H1 (cell line): Measurements from ENCODE around the gene CYB5R2. TPM values are rescaled to one million over a fixed set of nuclear protein-coding genes. Genes with fewer than 3 reads are reported as not detected.

Experiments
- CTCF ChIA-PET: fragments of 300-600 bp; sonication (Branson Sonifier 250); formaldehyde crosslinking; loops from one replicate; lab custom pipeline; 2021; ENCODE audit not compliant: partially characterized antibody; lab: Charles Lee
- POLR2A ChIA-PET: fragments of 300-600 bp; sonication (Branson Sonifier 250); formaldehyde crosslinking; loops from one replicate; lab custom pipeline; 2021; ENCODE audit warnings: inconsistent platforms; ENCODE audit not compliant: partially characterized antibody; lab: Charles Lee
- DNase-seq, 2 experiments: peaks; one replicate each; pipeline versions ENCODE4 v3.0.0 to v3.0.0-alpha.2; 2010 to 2022; ENCODE audit warnings: low spot score in 2 of 2, low read depth in 1 of 2, mixed read lengths in 1 of 2
- FAIRE-seq: peaks from 2 replicates; lab custom pipeline; 2011; peaks lifted over from hg19 to GRCh38; lab: Jason Lieb, UNC
- H2AFZ ChIP-seq: 2 replicates; pipeline ENCODE4 v1.8.1; 2012; ENCODE audit warnings: low read length, inconsistent platforms
- H2AK5ac ChIP-seq: 2 replicates; pipeline ENCODE4 v1.6.1; 2013; ENCODE audit warnings: low read depth, low read length
- H2BK120ac ChIP-seq: replicated peaks from 2 replicates; pipeline ENCODE3; 2013; ENCODE audit warnings: low read depth, low read length, inconsistent platforms
- H2BK12ac ChIP-seq: 2 replicates; pipeline ENCODE4 v1.6.1; 2013; ENCODE audit warnings: low read depth, low read length
- H2BK15ac ChIP-seq: 2 replicates; pipeline ENCODE4 v1.6.1; 2013; ENCODE audit warnings: low read length
- H2BK20ac ChIP-seq: 2 replicates; pipeline ENCODE4 v1.6.1; 2013; ENCODE audit warnings: low read length
- H2BK5ac ChIP-seq: 2 replicates; pipeline ENCODE4 v1.6.1; 2013; ENCODE audit warnings: low read depth, low read length
- H3K14ac ChIP-seq: 2 replicates; pipeline ENCODE4 v1.6.1; 2013; ENCODE audit warnings: inconsistent platforms; ENCODE audit not compliant: insufficient read length
- H3K18ac ChIP-seq: 2 replicates; pipeline ENCODE4 v1.6.1; 2013; ENCODE audit warnings: low read length; ENCODE audit errors: extremely low read depth
- H3K23ac ChIP-seq: 2 replicates; pipeline ENCODE4 v1.6.1; 2013; ENCODE audit warnings: inconsistent platforms; ENCODE audit not compliant: insufficient read length
- H3K23me2 ChIP-seq: 2 replicates; pipeline ENCODE4 v1.6.1; 2013; ENCODE audit warnings: low read depth, low read length
- H3K27ac ChIP-seq: 2 replicates; pipeline ENCODE4 v1.6.1; 2011; ENCODE audit warnings: low read depth, low read length, inconsistent platforms
- H3K27me3 ChIP-seq, 4 experiments: replicated peaks in 1 of 4; 1 replicate in 1 of 4; 2 replicates in 3 of 4; pipeline versions ENCODE4 v1.6.1 to v1.8.1; 2011 to 2013; ENCODE audit warnings: low read length in 3 of 4, mild to moderate bottlenecking in 3 of 4, inconsistent platforms in 2 of 4, mixed read lengths in 2 of 4, moderate library complexity in 1 of 4; ENCODE audit not compliant: control insufficient read depth in 3 of 4, insufficient read depth in 3 of 4; ENCODE audit errors: extremely low read depth in 1 of 4
- H3K36me3 ChIP-seq, 4 experiments: 2 replicates each; pipeline versions ENCODE4 v1.6.1 to v1.8.1; 2011 to 2013; ENCODE audit warnings: mild to moderate bottlenecking in 4 of 4, low read length in 3 of 4, moderate library complexity in 2 of 4, control low read depth in 1 of 4, inconsistent platforms in 1 of 4; ENCODE audit not compliant: insufficient read depth in 4 of 4, control insufficient read depth in 2 of 4
- H3K4ac ChIP-seq: replicated peaks from 2 replicates; pipeline ENCODE3; 2013; ENCODE audit warnings: low read length, low read depth, mixed read lengths, inconsistent platforms; ENCODE audit not compliant: insufficient read length
- H3K4me1 ChIP-seq, 4 experiments: replicated peaks in 1 of 4; 1 replicate in 1 of 4; 2 replicates in 3 of 4; pipeline versions ENCODE4 v1.6.1 to v1.8.1; 2011 to 2013; ENCODE audit warnings: low read length in 3 of 4, inconsistent platforms in 2 of 4, mixed read lengths in 1 of 4; ENCODE audit not compliant: insufficient read depth in 4 of 4, control insufficient read depth in 3 of 4
- H3K4me2 ChIP-seq, 2 experiments: 2 replicates each; pipeline versions ENCODE4 v1.6.1 to v1.8.1; 2011 to 2013; ENCODE audit warnings: low read depth in 2 of 2, low read length in 2 of 2, control low read depth in 1 of 2, inconsistent platforms in 1 of 2, mild to moderate bottlenecking in 1 of 2; ENCODE audit not compliant: insufficient read depth in 1 of 2
- H3K4me3 ChIP-seq, 4 experiments: fragments of 200-600, 300-600 bp in 1 of 4; sonication (generic), shearing (Covaris generic), sonication (Bioruptor Twin) in 1 of 4; 2 replicates each; pipeline versions ENCODE4 v1.5.1 to v1.8.1; 2011 to 2016; ENCODE audit warnings: low read length in 4 of 4, low read depth in 3 of 4, control low read depth in 2 of 4, inconsistent platforms in 2 of 4, mild to moderate bottlenecking in 2 of 4, mixed read lengths in 1 of 4, moderate library complexity in 1 of 4; ENCODE audit not compliant: insufficient read depth in 2 of 4; ENCODE audit errors: extremely low read depth in 1 of 4
- H3K56ac ChIP-seq: replicated peaks from 2 replicates; pipeline ENCODE3; 2013; ENCODE audit warnings: low read depth, mild to moderate bottlenecking, mixed read lengths, low read length, inconsistent platforms; ENCODE audit not compliant: insufficient read length
- H3K79me1 ChIP-seq: 2 replicates; pipeline ENCODE4 v1.6.1; 2013; ENCODE audit warnings: low read depth, low read length, control low read depth
- H3K79me2 ChIP-seq, 2 experiments: 2 replicates each; pipeline versions ENCODE4 v1.6.1 to v1.8.1; 2012 to 2013; ENCODE audit warnings: low read length in 2 of 2, mild to moderate bottlenecking in 2 of 2, inconsistent platforms in 1 of 2; ENCODE audit not compliant: insufficient read depth in 2 of 2, control insufficient read depth in 1 of 2
- H3K9ac ChIP-seq, 4 experiments: replicated peaks in 1 of 4; 1 replicate in 1 of 4; 2 replicates in 3 of 4; pipeline versions ENCODE4 v1.6.1 to v1.8.1; 2011 to 2013; ENCODE audit warnings: low read depth in 3 of 4, low read length in 3 of 4, control low read depth in 2 of 4, mild to moderate bottlenecking in 2 of 4, moderate library complexity in 2 of 4, inconsistent platforms in 1 of 4; ENCODE audit errors: extremely low read depth in 1 of 4
- H3K9me3 ChIP-seq, 2 experiments: 2 replicates each; pipeline versions ENCODE4 v1.6.1 to v1.8.1; 2012 to 2013; ENCODE audit warnings: mild to moderate bottlenecking in 2 of 2, moderate library complexity in 2 of 2, control low read depth in 1 of 2, inconsistent platforms in 1 of 2, low read depth in 1 of 2, low read length in 1 of 2, mixed read lengths in 1 of 2; ENCODE audit not compliant: insufficient read depth in 2 of 2
- H4K20me1 ChIP-seq, 2 experiments: replicated peaks in 1 of 2; 2 replicates each; pipeline versions ENCODE3 to v1.8.1; 2011 to 2013; ENCODE audit warnings: inconsistent platforms in 2 of 2, low read length in 2 of 2, mild to moderate bottlenecking in 1 of 2; ENCODE audit not compliant: insufficient read depth in 2 of 2, control insufficient read depth in 1 of 2
- H4K5ac ChIP-seq: 2 replicates; pipeline ENCODE4 v1.6.1; 2013; ENCODE audit warnings: low read length, low read depth, mixed read lengths, inconsistent platforms; ENCODE audit not compliant: insufficient read length
- H4K8ac ChIP-seq: 2 replicates; pipeline ENCODE4 v1.8.0; 2013; ENCODE audit warnings: mild to moderate bottlenecking, moderate library complexity, low read length, inconsistent platforms; ENCODE audit not compliant: insufficient read depth; ENCODE audit errors: extremely low read depth
- H4K91ac ChIP-seq: replicated peaks from 2 replicates; pipeline ENCODE3; 2013; ENCODE audit warnings: low read length, mixed read lengths, inconsistent platforms; ENCODE audit not compliant: insufficient read length
- JUND ChIP-seq: IDR thresholded peaks from 2 replicates; pipeline ENCODE4 v1.6.1; 2011; ENCODE audit warnings: mild to moderate bottlenecking, improper control_type of control experiment, low read length
- RAD21 ChIP-seq, 2 experiments: IDR thresholded peaks in 1 of 2; conservative IDR thresholded peaks in 1 of 2; 2 replicates each; pipeline ENCODE4 v1.6.1; 2011; ENCODE audit warnings: low read depth in 2 of 2, low read length in 2 of 2, improper control_type of control experiment in 1 of 2, inconsistent platforms in 1 of 2, mild to moderate bottlenecking in 1 of 2, moderate library complexity in 1 of 2
- TBP ChIP-seq: IDR thresholded peaks from 2 replicates; pipeline ENCODE4 v1.6.1; 2011; ENCODE audit warnings: low read depth, low read length, improper control_type of control experiment
- TEAD4 ChIP-seq: IDR thresholded peaks from 2 replicates; pipeline ENCODE4 v1.6.1; 2012; ENCODE audit warnings: low read depth, low read length, inconsistent platforms, mixed read lengths
- WGBS, 2 experiments: shearing (Covaris generic) in 1 of 2; methylation state at CpG; one replicate each; pipeline versions ENCODE4 v1.1.6 to v1.1.7; 2013 to 2015; ENCODE audit warnings: low lambda C conversion rate in 2 of 2, mixed read lengths in 2 of 2, inconsistent platforms in 1 of 2, low coverage in 1 of 2, missing lambda C conversion rate in 1 of 2; ENCODE audit not compliant: insufficient replicate concordance in 2 of 2, insufficient coverage in 1 of 2, insufficient read length in 1 of 2; ENCODE audit errors: extremely low coverage in 1 of 2, missing lambda C conversion rate in 1 of 2; 5-methylcytosine and 5-hydroxymethylcytosine counted together
- polyA plus RNA-seq, 7 experiments: library from polyadenylated mRNA; depleted of rRNA in 3 of 7; stranded (reverse) in 5 of 7; unstranded in 2 of 7; fragments of >200 nt in 5 of 7; fragments of 200-250 nt in 2 of 7; gene quantifications; 1 replicate in 5 of 7; 2 replicates in 1 of 7; 4 replicates in 1 of 7; pipeline versions ENCODE4 v1.2.1 to v1.2.3, GENCODE V29; 2011 to 2013; ENCODE audit warnings: missing spikeins in 2 of 7, mixed read lengths in 2 of 7
- total RNA-seq: library from RNA; stranded (reverse); fragmentation: NEBNext Ultra II Directional; extraction: Animal tissue kit (Norgen Biotek cat#: 25700); gene quantifications from 2 replicates; pipeline ENCODE4 v1.2.1, GENCODE V29; 2021
- TF ChIP-seq, protein P1 (sequence below), 3 experiments: IDR thresholded peaks; 1 replicate in 2 of 3; 2 replicates in 1 of 3; pipeline versions ENCODE4 v1.5.1 to v1.6.1; 2011; ENCODE audit warnings: low read length in 3 of 3, mild to moderate bottlenecking in 3 of 3, inconsistent platforms in 2 of 3, low read depth in 1 of 3, moderate library complexity in 1 of 3; ENCODE audit not compliant: insufficient read depth in 1 of 3; ENCODE audit errors: control extremely low read depth in 1 of 3

CYB5R2 gene
- total and polyA plus RNA-seq, 2 of the 8 experiments (the other 6 are each of a cell fraction or from before 2014, with no cell fraction given): 53.0 to 55.9 TPM

DNA sequence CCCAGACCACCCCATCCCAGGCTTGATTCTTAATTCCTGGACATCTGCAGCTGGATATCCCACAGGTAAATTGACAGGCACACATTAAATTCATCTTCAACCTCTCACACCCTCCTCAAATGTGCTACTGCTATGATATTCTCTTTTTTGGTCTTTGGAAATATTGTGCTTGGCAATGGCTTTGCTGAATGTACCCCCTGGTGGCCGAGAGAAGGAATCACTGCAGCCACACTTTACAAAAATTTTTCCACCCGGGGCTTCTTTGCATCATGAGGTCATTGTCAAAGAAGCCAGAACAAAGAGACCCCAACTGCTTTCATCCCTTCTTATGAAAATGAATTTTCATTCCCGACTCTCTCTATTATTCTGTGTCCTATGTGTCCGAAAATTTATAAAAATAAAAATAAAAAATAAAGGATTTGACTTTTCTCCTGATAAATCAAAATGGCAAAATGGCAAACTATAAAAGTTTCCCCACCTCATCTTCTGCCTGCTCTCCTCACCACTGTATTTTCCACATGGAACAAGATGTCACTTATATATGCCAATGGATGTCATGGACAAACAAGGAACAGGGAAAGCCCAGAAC is 15.0 kb upstream of the CYB5R2 start:
- no peak overlapping the region for H2AK5ac ChIP-seq
- no peak overlapping the region for H3K18ac ChIP-seq
- H3K23me2 ChIP-seq: no peaks in the 10 kb centered on the region
- CTCF ChIA-PET: interaction anchor here (0.6 to 5.1 kb wide), 26 partner anchors 8 to 592 kb away, joined by 3 to 35 read pairs (median 3); partner anchors contain the start of gene CYB5R2
- H2AFZ ChIP-seq: peak overlapping the region; percentile 51; the same call in 1 of the 2 replicates
- H4K8ac ChIP-seq: no peak overlapping the region
- H3K56ac ChIP-seq: no peak overlapping the region
- no peak overlapping the region for H3K4ac ChIP-seq
- WGBS, 2 experiments: 22% methylated on average over 4 of the region's 4 CpGs; no CpG with 5 or more reads in 1 of the 2 experiments
- H2BK12ac ChIP-seq: no peak overlapping the region
- H3K79me1 ChIP-seq: no peaks in the 10 kb centered on the region
- no peak overlapping the region for H2BK5ac ChIP-seq
- H3K4me1 ChIP-seq: peaks cover 0 to 4% (median under 1%) of the 10 kb centered on the region in 4 experiments; a peak in 2 of 7 replicates
- H4K20me1 ChIP-seq: no peaks in the 10 kb centered on the region
- H3K4me2 ChIP-seq: no peak overlapping the region
- H2BK20ac ChIP-seq: no peak overlapping the region
- no peak overlapping the region for H3K4me3 ChIP-seq
- H3K9ac ChIP-seq: no peak overlapping the region
- no peak overlapping the region for H4K91ac ChIP-seq
- H4K5ac ChIP-seq: no peak overlapping the region
- H3K14ac ChIP-seq: no peak overlapping the region
- TF ChIP-seq TBP: no peak
- TF ChIP-seq, protein P1, sequence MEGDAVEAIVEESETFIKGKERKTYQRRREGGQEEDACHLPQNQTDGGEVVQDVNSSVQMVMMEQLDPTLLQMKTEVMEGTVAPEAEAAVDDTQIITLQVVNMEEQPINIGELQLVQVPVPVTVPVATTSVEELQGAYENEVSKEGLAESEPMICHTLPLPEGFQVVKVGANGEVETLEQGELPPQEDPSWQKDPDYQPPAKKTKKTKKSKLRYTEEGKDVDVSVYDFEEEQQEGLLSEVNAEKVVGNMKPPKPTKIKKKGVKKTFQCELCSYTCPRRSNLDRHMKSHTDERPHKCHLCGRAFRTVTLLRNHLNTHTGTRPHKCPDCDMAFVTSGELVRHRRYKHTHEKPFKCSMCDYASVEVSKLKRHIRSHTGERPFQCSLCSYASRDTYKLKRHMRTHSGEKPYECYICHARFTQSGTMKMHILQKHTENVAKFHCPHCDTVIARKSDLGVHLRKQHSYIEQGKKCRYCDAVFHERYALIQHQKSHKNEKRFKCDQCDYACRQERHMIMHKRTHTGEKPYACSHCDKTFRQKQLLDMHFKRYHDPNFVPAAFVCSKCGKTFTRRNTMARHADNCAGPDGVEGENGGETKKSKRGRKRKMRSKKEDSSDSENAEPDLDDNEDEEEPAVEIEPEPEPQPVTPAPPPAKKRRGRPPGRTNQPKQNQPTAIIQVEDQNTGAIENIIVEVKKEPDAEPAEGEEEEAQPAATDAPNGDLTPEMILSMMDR (IDR thresholded peaks at IDR 0.05; ENCODE audit: control extremely low read depth in 1 of 3, insufficient read depth in 1 of 3, low read depth in 1 of 3, low read length in 3 of 3): peak; percentile 26 to 63 (median 60)
- peak; percentile 61 to 67 for TF ChIP-seq RAD21 (IDR thresholded peaks at IDR 0.05 in 1 of 2, conservative IDR thresholded peaks at IDR 0.05 in 1 of 2; ENCODE audit: low read depth in 2 of 2, low read length in 2 of 2)
- TF ChIP-seq JUND: 0 out of 2 replicates have a peak, but pooled peaks have one; percentile 32
- no peak for TF ChIP-seq TEAD4
- H3K27ac ChIP-seq: no peak overlapping the region
- no peaks in the 10 kb centered on the region for H3K27me3 ChIP-seq
- no peak overlapping the region for H2BK15ac ChIP-seq
- H3K36me3 ChIP-seq: no peaks in the 10 kb centered on the region
- POLR2A ChIA-PET: interaction anchor here (0.9 kb wide), 1 partner anchor 15 kb away, joined by 3 read pairs; the partner anchor contains the start of gene CYB5R2
- no peak overlapping the region for H3K23ac ChIP-seq
- peak; percentile 42 for FAIRE-seq
- no peaks in the 10 kb centered on the region for H3K9me3 ChIP-seq
- DNase-seq: no peak
- no peak overlapping the region for H2BK120ac ChIP-seq
- no peaks in the 10 kb centered on the region for H3K79me2 ChIP-seq
